Natural killer cell (primary cell): Measurements from ENCODE around the gene FHIT. TPM values are rescaled to one million over a fixed set of nuclear protein-coding genes. Genes with fewer than 3 reads are reported as not detected.

Experiments
- ATAC-seq, 3 donors: fragments of 150-1000 bp in 2 of 3; fragments of 200-7000 bp in 1 of 3; cut with Tn5 transposase; 1 replicate in 1 of 3; 2 replicates in 2 of 3; pipeline ENCODE4 v1.10.0; 2021; ENCODE audit warnings: mild to moderate bottlenecking in 2 of 3, moderate library complexity in 2 of 3
- DNase-seq, 2 donors: peaks; one replicate each; pipeline versions ENCODE4 v3.0.0 to v3.0.0-alpha.2; 2013 to 2021; ENCODE audit warnings: mixed read lengths in 1 of 2
- H3K27ac ChIP-seq: one replicate; pipeline ENCODE4 v1.5.1; 2013; ENCODE audit warnings: mild to moderate bottlenecking, low read length
- H3K27me3 ChIP-seq: one replicate; pipeline ENCODE4 v1.6.1; 2013; ENCODE audit warnings: low read length; ENCODE audit not compliant: control insufficient read depth, insufficient read depth
- H3K36me3 ChIP-seq: one replicate; pipeline ENCODE4 v1.6.1; 2013; ENCODE audit warnings: low read length; ENCODE audit not compliant: control insufficient read depth, insufficient read depth
- H3K4me1 ChIP-seq: one replicate; pipeline ENCODE4 v1.6.1; 2013; ENCODE audit warnings: low read length; ENCODE audit not compliant: control insufficient read depth, insufficient read depth
- H3K4me3 ChIP-seq: one replicate; pipeline ENCODE4 v1.5.1; 2013; ENCODE audit warnings: low read length
- H3K9me3 ChIP-seq: one replicate; pipeline ENCODE4 v1.6.1; 2013; ENCODE audit warnings: low read length; ENCODE audit not compliant: control insufficient read depth, insufficient read depth
- H3K27ac Mint-ChIP-seq, 2 donors: one replicate each; pipeline ENCODE4 v1.8.0; 2022; ENCODE audit warnings: mild to moderate bottlenecking in 2 of 2, mixed read lengths in 2 of 2, moderate library complexity in 1 of 2
- H3K27me3 Mint-ChIP-seq, 2 donors: one replicate each; pipeline ENCODE4 v1.8.0; 2022; ENCODE audit warnings: low read depth in 2 of 2, mixed read lengths in 2 of 2
- H3K36me3 Mint-ChIP-seq: one replicate; pipeline ENCODE4 v1.8.0; 2022; ENCODE audit warnings: mixed read lengths
- H3K4me1 Mint-ChIP-seq, 2 donors: one replicate each; pipeline ENCODE4 v1.8.0; 2022; ENCODE audit warnings: mixed read lengths in 2 of 2
- H3K4me3 Mint-ChIP-seq: one replicate; pipeline ENCODE4 v1.8.0; 2022; ENCODE audit warnings: mild to moderate bottlenecking, moderate library complexity, mixed read lengths
- H3K9me3 Mint-ChIP-seq, 2 donors: one replicate each; pipeline ENCODE4 v1.8.0; 2022; ENCODE audit warnings: mixed read lengths in 2 of 2
- CTCF ChIP-seq: fragments of 200-600 bp; IDR thresholded peaks from one replicate; pipeline ENCODE4 v1.8.0; 2022; ENCODE audit warnings: antibody characterized with exemption
- WGBS: methylation state at CpG from one replicate; pipeline ENCODE4 v1.1.7; 2013; ENCODE audit warnings: missing lambda C conversion rate; ENCODE audit not compliant: insufficient coverage; 5-methylcytosine and 5-hydroxymethylcytosine counted together
- intact Hi-C: fragments of 100-400 bp; cut with micrococcal nuclease; formaldehyde crosslinking; loops from one replicate; pipeline ENCODE4 v1.14.2; 2022
- total RNA-seq, 4 donors: library from RNA; stranded (reverse); fragments of 120-200 nt in 1 of 4; gene quantifications; one replicate each; pipeline versions ENCODE4 v1.2.3 to v1.2.4, GENCODE V29; 2013 to 2022

Gene FHIT
- total RNA-seq, 3 donors from 2014 or later (not counting 1 experiment from before 2014, with no cell fraction given): 2.7 to 6.1 (median 3.3) TPM

GRCh38 chr3:60870396-60870795 lies 380.9 kb downstream of the FHIT start:
- Mint-ChIP-seq H3K27ac (no peak overlapping the region), H3K27me3 (no peaks in the 10 kb centered on the region), H3K4me1 (no peaks in the 10 kb centered on the region), H3K9me3 (peaks cover 5 to 11% of the 10 kb centered on the region in 2 donors), H3K36me3 (no peaks in the 10 kb centered on the region), H3K4me3 (no peak overlapping the region)
- no peak overlapping the region for H3K4me3 ChIP-seq
- no peak overlapping the region for H3K27ac ChIP-seq
- no peaks in the 10 kb centered on the region for H3K36me3 ChIP-seq
- 96% methylated on average over 3 of the region's 3 CpGs for WGBS
- intact Hi-C loops: no loop called here
- TF ChIP-seq CTCF: no peak
- ATAC-seq (no peak), DNase-seq (no peak)
- H3K4me1 ChIP-seq: no peaks in the 10 kb centered on the region
- H3K9me3 ChIP-seq: no peaks in the 10 kb centered on the region
- no peaks in the 10 kb centered on the region for H3K27me3 ChIP-seq

GRCh38 chr3:60867200-60867599 lies 384.1 kb downstream of the FHIT start:
- DNase-seq (no peak), ATAC-seq (no peak)
- Histone ChIP-seq H3K36me3 (no peaks in the 10 kb centered on the region), H3K27me3 (no peaks in the 10 kb centered on the region), H3K9me3 (no peaks in the 10 kb centered on the region), H3K4me3 (no peak overlapping the region), H3K4me1 (no peaks in the 10 kb centered on the region), H3K27ac (no peak overlapping the region)
- no peaks in the 10 kb centered on the region for H3K36me3 Mint-ChIP-seq
- no peaks in the 10 kb centered on the region for H3K4me1 Mint-ChIP-seq
- no peaks in the 10 kb centered on the region for H3K27me3 Mint-ChIP-seq
- no peak for TF ChIP-seq CTCF
- no peak overlapping the region for H3K4me3 Mint-ChIP-seq
- H3K9me3 Mint-ChIP-seq: peaks cover 7 to 16% of the 10 kb centered on the region in 2 donors
- no peak overlapping the region for H3K27ac Mint-ChIP-seq
- intact Hi-C loops: no loop called here

GRCh38 chr3:60856257-60857046 lies 394.8 kb downstream of the FHIT start:
- Histone ChIP-seq H3K27me3 (no peaks in the 10 kb centered on the region), H3K36me3 (no peaks in the 10 kb centered on the region), H3K27ac (no peak overlapping the region), H3K4me1 (no peaks in the 10 kb centered on the region), H3K4me3 (no peak overlapping the region), H3K9me3 (no peaks in the 10 kb centered on the region)
- Mint-ChIP-seq H3K27me3 (no peaks in the 10 kb centered on the region), H3K4me1 (no peaks in the 10 kb centered on the region), H3K36me3 (no peaks in the 10 kb centered on the region), H3K27ac (no peak overlapping the region), H3K4me3 (no peak overlapping the region), H3K9me3 (peaks cover 5 to 8% of the 10 kb centered on the region in 2 donors)
- 63% methylated on average over 4 of the region's 4 CpGs for WGBS
- ATAC-seq: no peak
- no peak for DNase-seq
- intact Hi-C loops: no loop called here
- no peak for TF ChIP-seq CTCF

DNA sequence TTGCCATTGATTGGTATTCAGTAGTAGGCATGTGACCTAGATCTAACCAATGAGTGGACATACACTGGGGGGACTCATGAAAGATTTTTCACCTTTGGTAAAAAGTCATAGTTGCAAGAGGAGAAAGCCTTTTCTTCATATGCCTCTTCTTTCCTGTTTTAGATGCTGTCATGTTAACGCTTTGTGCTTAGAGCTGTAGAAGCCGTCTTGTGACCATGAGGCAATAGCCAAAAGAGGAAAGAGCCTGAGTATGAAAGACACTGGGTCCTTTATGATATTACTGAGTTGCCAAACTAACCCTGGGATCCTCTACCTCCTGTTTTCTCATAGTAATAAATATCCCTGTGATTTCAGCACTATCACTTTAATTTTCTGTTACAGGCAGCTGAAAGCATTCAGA lies 396.0 kb downstream of the FHIT start:
- H3K27me3 ChIP-seq: no peaks in the 10 kb centered on the region
- WGBS: 100% methylated on average over 2 of the region's 2 CpGs
- no peaks in the 10 kb centered on the region for H3K4me1 ChIP-seq
- intact Hi-C loops: no loop called here
- Mint-ChIP-seq H3K27me3 (no peaks in the 10 kb centered on the region), H3K36me3 (no peaks in the 10 kb centered on the region), H3K27ac (no peak overlapping the region), H3K4me1 (no peaks in the 10 kb centered on the region), H3K9me3 (peaks cover 7 to 11% of the 10 kb centered on the region in 2 donors), H3K4me3 (no peak overlapping the region)
- DNase-seq (no peak), ATAC-seq (no peak)
- H3K4me3 ChIP-seq: no peak overlapping the region
- no peaks in the 10 kb centered on the region for H3K9me3 ChIP-seq
- no peaks in the 10 kb centered on the region for H3K36me3 ChIP-seq
- TF ChIP-seq CTCF: no peak
- no peak overlapping the region for H3K27ac ChIP-seq
